ENCODE data around the gene U2AF1L4. TPM values are rescaled to one million over a fixed set of nuclear protein-coding genes. Genes with fewer than 3 reads are reported as not detected.

U2AF1L4 gene
- total RNA-seq, 2 donors from 2014 or later, result 14.9 to 18.7 TPM

- DNase-seq, result no peak
These were observed 25.6 kb downstream of the U2AF1L4 start for GRCh38 chr19:35719402-35720162.

GRCh38 chr19:35718345-35719041, 26.7 kb downstream of the U2AF1L4 start:
- peaks cover 18% of the 10 kb centered on the region for H3K4me1 ChIP-seq
- intact Hi-C loops (cut with DNase I), result no loop called here

More at GRCh38 chr19:35719402-35720162, 25.6 kb downstream of the U2AF1L4 start:
- intact Hi-C loops (cut with DNase I), result no loop called here
- Histone ChIP-seq H3K36me3 (peaks cover 9% of the 10 kb centered on the region), H3K27ac (no peak overlapping the region), H3K4me1 (peaks cover 18% of the 10 kb centered on the region), H3K27me3 (no peaks in the 10 kb centered on the region), H3K4me3 (peak overlapping the region; percentile 95), H3K9me3 (no peaks in the 10 kb centered on the region), H3K9ac (ENCODE audit: low read depth in 2 of 2, low read length in 2 of 2) (no peak overlapping the region)
- TF ChIP-seq CTCF (IDR thresholded peaks at IDR 0.05), result no peak

GRCh38 chr19:35717665-35718344, 27.4 kb downstream of the U2AF1L4 start, which contains the start of gene KMT2B:
TSS of gene KMT2B (plus strand) at chr19:35718003. CDS start at chr19:35718019, 16 bp downstream.
- H3K4me1 ChIP-seq, result peaks cover 18% of the 10 kb centered on the region
- no peak for DNase-seq
- peak within 1 kb of the TSS; percentile 95 for H3K4me3 ChIP-seq
- intact Hi-C loops (cut with DNase I), result loop anchor here (2.0 kb wide), 1 partner anchor 23 kb away; no protein-coding TSS in a partner anchor
- H3K27me3 ChIP-seq, result no peaks in the 10 kb centered on the region
- peak within 1 kb of the TSS; percentile 66 to 88 for H3K9ac ChIP-seq (ENCODE audit: low read depth in 2 of 2, low read length in 2 of 2)
- no peaks in the 10 kb centered on the region for H3K9me3 ChIP-seq
- H3K27ac ChIP-seq, result peak within 1 kb of the TSS; percentile 96
- peaks cover 6% of the 10 kb centered on the region for H3K36me3 ChIP-seq
- TF ChIP-seq CTCF (IDR thresholded peaks at IDR 0.05), result no peak

More at GRCh38 chr19:35718345-35719041, 26.7 kb downstream of the U2AF1L4 start:
- TF ChIP-seq CTCF (IDR thresholded peaks at IDR 0.05), result no peak
- peak overlapping the region; percentile 57 for H3K27ac ChIP-seq
- no peaks in the 10 kb centered on the region for H3K9me3 ChIP-seq
- H3K9ac ChIP-seq (ENCODE audit: low read depth in 2 of 2, low read length in 2 of 2), result peak overlapping the region; percentile 66 to 88
- peak overlapping the region; percentile 95 for H3K4me3 ChIP-seq
- H3K27me3 ChIP-seq, result no peaks in the 10 kb centered on the region
- peak; percentile 42 for DNase-seq
- H3K36me3 ChIP-seq, result peaks cover 8% of the 10 kb centered on the region

- peak overlapping the region; percentile 96 for H3K27ac ChIP-seq
- H3K9me3 ChIP-seq, result no peaks in the 10 kb centered on the region
- H3K27me3 ChIP-seq, result no peaks in the 10 kb centered on the region
- no peaks in the 10 kb centered on the region for H3K36me3 ChIP-seq
- peak overlapping the region; percentile 46 to 88 for H3K9ac ChIP-seq (ENCODE audit: low read depth in 2 of 2, low read length in 2 of 2)
- peak; percentile 91 for TF ChIP-seq CTCF (IDR thresholded peaks at IDR 0.05)
- DNase-seq, result peak; percentile 94
- H3K4me3 ChIP-seq, result peak overlapping the region; percentile 77
- H3K4me1 ChIP-seq, result peaks cover 18% of the 10 kb centered on the region
- intact Hi-C loops (cut with DNase I), result loop anchor here (2.0 kb wide), 1 partner anchor 22 kb away; no protein-coding TSS in a partner anchor
These were observed 28.2 kb downstream of the U2AF1L4 start for GRCh38 chr19:35716801-35717664.
